CMK (cell line): ENCODE measurements around the gene KCNH8.
"Not testable (repeated sequence)": the region's sequence is repeated elsewhere in the genome, so short reads cannot be mapped to it uniquely, and the experiment has no call there.

Experiments
- DNase-seq: peaks from one replicate; pipeline ENCODE4 v3.0.0-alpha.2; 2010; ENCODE audit warnings: low read depth

Gene KCNH8

GRCh38 chr3:19173945-19174344, 25.6 kb downstream of the KCNH8 start:
- DNase-seq = no peak

GRCh38 chr3:19183584-19183983, 35.3 kb downstream of the KCNH8 start:
- DNase-seq = no peak

- peak; percentile 31 for DNase-seq
Measured at GRCh38 chr3:19190126-19190525, 41.8 kb downstream of the KCNH8 start.

- no peak for DNase-seq
Measured at GRCh38 chr3:19190602-19191001, 42.3 kb downstream of the KCNH8 start.

GRCh38 chr3:19199131-19199530, 50.8 kb downstream of the KCNH8 start:
- no peak for DNase-seq

GRCh38 chr3:19202303-19202702, 54.0 kb downstream of the KCNH8 start:
- no peak for DNase-seq

- DNase-seq = no peak
Measured at GRCh38 chr3:19202754-19203153, 54.4 kb downstream of the KCNH8 start.

GRCh38 chr3:19206540-19206939, 58.2 kb downstream of the KCNH8 start:
- DNase-seq = no peak

GRCh38 chr3:19213603-19214220, 65.4 kb downstream of the KCNH8 start:
- peak; percentile 29 for DNase-seq

- DNase-seq = no peak
Measured at GRCh38 chr3:19215427-19215826, 67.1 kb downstream of the KCNH8 start.

- no peak for DNase-seq
Measured at GRCh38 chr3:19216669-19217337, 68.5 kb downstream of the KCNH8 start.

- no peak for DNase-seq
Measured at GRCh38 chr3:19220311-19220710, 72.0 kb downstream of the KCNH8 start.

GRCh38 chr3:19221081-19221480, 72.8 kb downstream of the KCNH8 start:
- DNase-seq = no peak

- DNase-seq = no peak
Measured at GRCh38 chr3:19226479-19226878, 78.2 kb downstream of the KCNH8 start.

GRCh38 chr3:19228167-19228566, 79.9 kb downstream of the KCNH8 start:
- DNase-seq = no peak

- no peak for DNase-seq
Measured at GRCh38 chr3:19229086-19229485, 80.8 kb downstream of the KCNH8 start.

GRCh38 chr3:19229881-19230280, 81.6 kb downstream of the KCNH8 start:
- not testable (repeated sequence) for DNase-seq

GRCh38 chr3:19231792-19232461, 83.6 kb downstream of the KCNH8 start:
- no peak for DNase-seq

- DNase-seq = no peak
Measured at GRCh38 chr3:19232566-19232965, 84.3 kb downstream of the KCNH8 start.

GRCh38 chr3:19233882-19234784, 85.8 kb downstream of the KCNH8 start:
- DNase-seq = not testable (repeated sequence)

- no peak for DNase-seq
Measured at GRCh38 chr3:19248143-19248542, 99.8 kb downstream of the KCNH8 start.

GRCh38 chr3:19248767-19249166, 100.5 kb downstream of the KCNH8 start:
- DNase-seq = no peak
